ENCODE results near the gene KCNH6.

DNA sequence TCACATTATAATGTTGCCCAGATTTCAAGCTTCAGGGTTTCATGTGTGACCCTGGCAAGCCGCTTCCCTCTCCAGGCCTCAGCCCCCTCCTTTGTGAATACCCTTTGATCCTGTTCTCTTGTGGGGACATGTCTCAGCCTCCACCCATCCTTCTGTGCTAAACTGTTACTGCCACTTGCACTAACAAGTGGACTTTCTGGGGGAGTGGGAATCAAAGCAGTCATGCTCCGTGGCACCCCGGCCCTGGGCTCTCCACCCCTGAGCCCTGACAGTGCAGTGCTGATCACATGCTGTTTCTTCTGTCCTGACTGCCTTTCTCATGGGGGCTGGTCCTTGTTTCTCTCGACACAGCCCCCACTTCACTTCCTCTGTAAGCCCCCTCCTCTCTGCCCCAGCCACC lies 17.4 kb downstream of the KCNH6 start:
- TF ChIP-seq CTCF (IDR thresholded peaks at IDR 0.05; ENCODE audit: insufficient read depth, low read length) = no peak
- TF ChIP-seq GABPA (IDR thresholded peaks at IDR 0.05; ENCODE audit: low read depth) = no peak

All from HL-60 (cell line).